Left kidney (tissue), 2 donors: ENCODE results near the gene CCDC157. TPM values are rescaled to one million over a fixed set of nuclear protein-coding genes. Genes with fewer than 3 reads are reported as not detected.
"Not testable (repeated sequence)": the region's sequence is repeated elsewhere in the genome, so short reads cannot be mapped to it uniquely, and the experiment has no call there.

Experiments
- DNase-seq: peaks from one replicate; pipeline ENCODE4 v3.0.0-alpha.2; 2013
- polyA plus RNA-seq: library from polyadenylated mRNA; unstranded; fragments of 120-200 nt; gene quantifications from one replicate; pipeline ENCODE4 v1.2.1, GENCODE V29; 2013; ENCODE audit not compliant: insufficient read length

The CCDC157 gene
- polyA plus RNA-seq, 1 donor: 5.5 TPM

- no peak for DNase-seq
These were observed 31.6 kb upstream of the CCDC157 start for GRCh38 chr22:30325065-30325720.

- DNase-seq: no peak
These were observed 31.0 kb upstream of the CCDC157 start for GRCh38 chr22:30325724-30326254.

- no peak for DNase-seq
These were observed 30.5 kb upstream of the CCDC157 start for GRCh38 chr22:30326255-30326705.

- peak; percentile 88 for DNase-seq
These were observed 30.0 kb upstream of the CCDC157 start, which contains the start of gene TBC1D10A for GRCh38 chr22:30326706-30327362. Gene TBC1D10A (minus strand): TSS chr22:30326941. CDS start chr22:30326881, 60 bp downstream.

DNA sequence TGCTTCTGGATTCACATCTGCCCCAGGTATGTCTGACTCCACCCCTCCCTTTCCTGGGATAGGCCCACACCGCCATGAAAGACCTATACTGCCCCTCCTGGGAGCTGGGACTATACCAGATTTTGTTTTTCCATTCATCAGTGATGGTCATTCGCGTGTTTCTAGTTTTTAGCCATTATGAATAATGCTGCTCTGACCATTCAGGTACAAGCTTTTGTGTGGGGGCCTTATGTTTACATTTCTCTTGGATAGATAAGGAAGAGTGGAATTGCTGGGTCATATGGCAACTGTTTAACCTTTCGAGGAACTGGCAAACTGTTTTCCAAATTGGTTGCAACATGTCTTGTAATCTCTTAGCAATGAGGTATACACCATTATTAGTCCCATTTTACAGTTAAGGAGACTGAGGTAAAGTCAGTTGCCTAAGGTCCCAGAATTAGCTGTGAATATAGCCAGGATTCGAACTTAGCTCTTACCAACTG, 28.9 kb upstream of the CCDC157 start:
- DNase-seq: no peak

DNA sequence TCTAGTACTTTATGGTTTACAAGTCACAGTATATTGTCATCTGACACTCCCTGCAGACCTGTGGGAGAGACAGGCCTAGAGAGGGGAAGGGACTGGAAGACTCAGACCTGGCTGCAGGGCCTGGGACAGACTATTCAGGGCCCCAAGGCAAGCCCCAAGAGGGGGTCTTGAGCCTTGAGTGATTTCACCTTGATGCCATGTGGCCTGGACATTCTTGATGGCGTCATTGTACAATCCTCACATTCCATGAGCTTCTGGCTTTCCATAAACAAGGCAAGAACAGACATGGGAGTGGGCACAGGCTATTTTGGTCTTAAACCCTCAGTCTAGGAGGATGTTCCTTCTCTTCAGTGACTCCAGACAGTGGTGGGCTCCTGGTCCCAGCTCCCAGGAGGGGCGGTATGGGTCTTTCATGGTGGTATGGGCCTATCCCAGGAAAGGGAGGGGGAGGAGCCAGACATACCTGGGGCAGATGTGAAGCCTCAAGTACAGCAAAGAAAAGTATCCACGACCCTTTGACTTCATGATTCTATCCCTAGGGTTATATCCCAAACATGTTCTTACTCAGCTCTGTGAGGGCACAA, 28.2 kb upstream of the CCDC157 start:
- DNase-seq: no peak

DNA sequence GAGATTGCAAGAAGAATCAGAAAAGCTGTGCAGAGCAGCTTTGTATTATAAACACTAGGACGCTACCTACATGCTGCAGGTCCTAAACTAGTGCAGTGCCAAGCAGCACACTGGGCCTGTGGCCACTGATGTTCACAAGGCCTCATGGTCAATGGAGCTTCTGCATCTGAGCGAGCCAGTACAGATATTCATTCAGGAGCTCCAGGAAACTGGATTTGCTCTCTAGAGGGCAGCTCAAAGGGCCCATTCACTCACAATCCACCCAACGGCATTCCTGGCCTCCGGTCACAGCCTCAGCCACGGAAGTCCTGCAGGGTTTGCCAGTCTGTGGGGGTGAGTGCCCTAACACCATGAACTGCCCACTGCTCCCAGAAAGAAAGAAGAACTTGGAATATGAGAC, 24.3 kb upstream of the CCDC157 start:
- no peak for DNase-seq

- no peak for DNase-seq
These were observed 23.7 kb upstream of the CCDC157 start for GRCh38 chr22:30332994-30333706.

DNA sequence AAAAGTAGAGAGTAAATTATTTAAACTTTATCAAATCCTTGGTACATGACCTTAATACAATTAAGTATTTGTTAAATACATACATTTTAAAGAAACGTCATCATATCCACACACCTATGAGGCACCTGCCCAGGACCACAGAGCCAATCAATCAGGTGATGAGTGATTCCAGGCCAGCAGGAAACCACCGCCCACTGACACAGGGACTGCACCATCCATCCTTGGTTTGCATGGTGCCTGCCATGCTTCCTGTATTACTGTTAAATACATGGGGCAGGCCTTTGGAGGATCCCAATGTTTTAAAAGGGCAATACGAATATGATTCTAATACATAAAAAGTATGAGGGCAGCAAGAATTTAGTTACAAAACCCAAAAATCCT, 23.1 kb upstream of the CCDC157 start:
- no peak for DNase-seq

DNA sequence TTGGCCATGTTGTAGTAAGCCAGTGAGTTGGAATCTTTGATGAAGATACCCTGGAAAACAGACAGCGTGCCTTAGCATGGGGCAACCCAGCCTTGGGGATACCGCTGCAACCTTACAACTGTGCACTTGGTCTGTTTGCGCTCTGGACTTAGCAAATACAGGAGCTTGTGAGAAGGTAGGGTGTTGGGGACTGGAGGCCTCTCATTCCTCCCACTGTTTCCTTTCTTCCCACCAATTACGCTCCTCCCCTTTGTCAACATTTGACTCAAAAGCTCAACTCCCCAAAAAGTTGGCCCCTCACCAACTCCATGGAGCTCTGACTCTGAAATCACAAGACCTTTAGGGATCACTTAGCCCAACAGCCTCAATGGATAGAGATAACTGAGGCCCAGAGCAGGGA, 22.2 kb upstream of the CCDC157 start:
- no peak for DNase-seq

- DNase-seq: no peak
These were observed 21.6 kb upstream of the CCDC157 start for GRCh38 chr22:30335236-30335635.

- DNase-seq: no peak
These were observed 19.9 kb upstream of the CCDC157 start for GRCh38 chr22:30336752-30337460.

GRCh38 chr22:30337461-30337778, 19.4 kb upstream of the CCDC157 start:
- no peak for DNase-seq

DNA sequence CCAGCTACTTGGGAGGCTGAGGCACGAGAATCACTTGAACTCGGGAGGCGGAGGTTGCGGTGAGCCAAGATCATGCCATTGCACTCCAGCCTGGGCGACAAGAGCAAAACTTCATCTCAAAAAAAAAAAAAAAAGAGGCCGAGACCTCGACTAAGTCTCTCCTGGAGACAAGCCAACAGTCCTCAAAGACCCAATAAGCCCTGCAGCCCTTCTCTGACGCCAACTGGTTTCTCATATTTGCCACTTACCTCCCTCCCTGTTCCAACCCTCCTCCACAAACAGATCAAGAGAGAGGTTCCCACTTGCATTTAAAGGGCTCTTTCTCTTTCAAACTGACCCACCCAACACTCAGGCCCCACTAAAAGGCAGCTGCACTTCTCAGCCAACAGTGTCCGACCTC, 18.5 kb upstream of the CCDC157 start:
- not testable (repeated sequence) for DNase-seq

DNA sequence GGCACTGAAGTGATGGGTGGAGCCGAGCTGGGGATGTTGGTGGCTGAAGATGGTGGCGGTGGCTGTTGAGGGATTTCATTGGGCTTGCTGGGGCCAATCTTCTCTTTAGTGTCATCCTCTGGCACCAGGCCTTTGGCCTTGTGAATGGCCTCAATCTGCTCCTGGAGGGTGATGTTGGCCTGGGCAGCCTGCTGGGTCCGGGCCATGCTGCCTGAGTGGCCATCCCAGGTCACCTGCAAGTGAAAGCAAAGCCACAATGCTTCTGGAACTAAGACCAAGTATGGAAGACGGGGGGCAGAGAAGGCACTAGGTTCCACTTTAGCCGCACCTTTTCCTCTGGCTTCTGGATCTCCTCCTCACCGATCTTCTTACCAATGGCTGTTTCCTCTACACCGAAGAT, 18.0 kb upstream of the CCDC157 start:
- DNase-seq: no peak

DNA sequence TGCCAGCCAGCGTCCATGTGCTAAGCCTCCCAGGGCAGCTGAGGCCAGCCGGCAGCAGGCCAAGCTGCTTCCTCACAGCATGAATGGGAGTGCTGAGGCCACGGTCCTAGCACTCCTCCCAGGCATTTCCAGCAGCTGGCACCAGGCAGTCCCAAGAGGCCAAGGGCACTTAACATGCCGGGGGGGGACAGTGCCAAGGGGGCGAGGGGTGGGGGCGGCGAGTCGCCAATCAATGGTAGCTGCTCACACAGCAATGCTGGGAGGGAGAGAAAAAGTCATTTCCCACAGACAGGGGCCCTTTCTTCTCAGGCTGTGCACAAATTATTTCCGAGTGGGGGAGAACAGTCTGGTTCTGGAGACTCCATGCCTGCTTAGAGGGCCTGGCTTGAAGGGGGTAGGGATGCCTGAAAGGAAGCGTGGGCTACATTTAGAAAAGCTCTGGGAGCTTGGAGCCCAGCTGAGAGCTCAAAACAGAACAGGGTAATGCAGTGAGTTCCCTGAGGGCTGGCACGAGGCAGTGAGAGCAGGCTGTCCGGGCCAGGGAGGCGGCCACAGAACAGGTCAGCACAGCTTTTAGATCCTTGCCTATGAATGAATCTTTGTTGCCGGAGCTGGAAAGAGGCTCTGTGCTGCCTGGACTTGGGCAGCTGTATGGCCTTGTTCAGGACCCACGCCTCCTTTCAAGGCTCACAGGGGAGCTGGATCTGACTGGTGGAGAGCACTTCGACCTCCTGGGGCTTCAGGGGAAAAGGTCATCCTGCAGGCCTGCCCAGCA, 15.7 kb upstream of the CCDC157 start:
- no peak for DNase-seq

- DNase-seq: no peak
These were observed 12.2 kb upstream of the CCDC157 start for GRCh38 chr22:30344447-30345200.

DNA sequence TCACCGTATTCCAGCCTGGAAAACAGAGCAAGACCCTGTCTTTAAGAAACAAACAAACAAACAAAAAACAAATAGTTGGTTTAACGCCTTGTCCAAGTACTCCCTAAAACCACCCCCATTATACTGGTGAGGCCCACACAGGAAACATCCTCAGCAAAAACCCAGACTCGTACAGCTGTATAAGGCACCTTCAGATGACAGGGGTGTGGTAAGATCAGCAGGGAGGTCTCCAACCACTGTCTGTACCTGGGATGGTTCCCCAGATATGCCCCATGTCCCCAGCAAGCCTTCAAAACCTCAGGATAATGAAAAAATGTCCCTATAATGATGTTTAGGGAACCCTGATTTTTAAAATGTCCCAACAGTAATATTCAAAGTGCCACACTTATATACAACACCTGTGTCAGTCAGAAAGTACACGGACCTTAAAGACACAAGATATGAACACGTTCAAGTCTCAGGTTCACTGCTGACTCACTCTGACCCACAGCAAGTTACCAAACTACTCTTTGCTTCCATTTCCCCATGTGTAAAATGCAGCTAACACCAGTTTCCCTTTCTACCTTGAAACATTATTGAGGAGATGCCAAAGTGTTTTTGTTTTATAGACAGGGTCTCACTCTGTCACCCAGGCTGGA, 9.4 kb upstream of the CCDC157 start:
- DNase-seq: no peak

DNA sequence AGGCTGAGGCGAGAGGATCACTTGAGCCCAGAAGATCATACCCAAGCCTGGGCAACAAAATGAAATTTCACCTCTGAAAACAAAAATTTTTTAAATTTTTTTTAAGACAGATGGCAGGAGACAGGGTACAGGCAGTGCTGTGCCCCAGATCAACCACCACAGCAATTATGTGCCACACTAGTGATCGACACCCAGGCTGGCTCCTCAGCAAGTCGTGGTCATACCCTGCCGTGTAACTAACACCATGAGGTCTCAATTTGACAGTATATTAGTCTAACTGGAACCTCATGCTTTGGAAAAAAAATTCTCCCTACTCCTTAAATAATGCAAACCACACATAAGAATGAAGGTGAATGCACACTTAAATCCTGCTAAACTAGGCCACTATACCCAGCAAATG, 8.4 kb upstream of the CCDC157 start:
- no peak for DNase-seq

DNA sequence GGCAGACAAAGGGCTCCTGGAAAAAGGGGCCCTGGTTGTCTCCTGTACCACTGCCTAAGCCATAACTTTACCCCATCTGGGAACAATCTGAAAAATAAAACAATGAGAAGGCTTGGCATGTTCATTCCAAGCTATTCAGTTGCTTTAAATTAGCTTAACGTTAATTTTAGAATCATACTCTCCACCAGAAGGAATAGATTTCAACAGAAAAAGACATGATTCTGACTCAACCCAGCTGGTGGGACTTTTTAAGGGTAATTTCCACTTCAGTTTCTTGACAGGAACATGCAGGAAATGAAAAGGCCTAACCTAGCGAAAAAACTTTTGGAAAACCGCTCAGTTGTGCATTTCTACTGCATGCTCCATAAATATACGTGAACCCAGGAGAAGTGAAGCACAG, 8.0 kb upstream of the CCDC157 start:
- no peak for DNase-seq
